Testis (tissue), 2 donors: Measurements from ENCODE around the gene SLC8B1.

ENCODE experiments used
- CTCF ChIP-seq, 3 experiments: fragments of 450-650 bp in 2 of 3; fragments of 200-600 bp in 1 of 3; sonication (generic) in 1 of 3; IDR thresholded peaks; one replicate each; pipeline ENCODE4 v1.5.1; 2016 to 2019; ENCODE audit warnings: antibody characterized with exemption in 3 of 3, mild to moderate bottlenecking in 2 of 3, moderate library complexity in 1 of 3
- POLR2A ChIP-seq: fragments of 450-650 bp; IDR thresholded peaks from one replicate; pipeline ENCODE4 v1.6.1; 2017; ENCODE audit warnings: antibody characterized with exemption, mild to moderate bottlenecking, moderate library complexity

GRCh38 chr12:113266106-113266895 lies 68.6 kb downstream of the SLC8B1 start:
- TF ChIP-seq CTCF (IDR thresholded peaks at IDR 0.05) (no peak), POLR2A (no peak)
